SKM-1 (cell line): ENCODE results near the gene NUP153.

Experiments used
- DNase-seq: peaks from one replicate; lab custom pipeline; 2025; ENCODE audit not compliant: unreplicated experiment; lab: John Stamatoyannopoulos, UW

Gene NUP153

GRCh38 chr6:17663226-17663625 is 43.5 kb downstream of the NUP153 start:
- no peak for DNase-seq

GRCh38 chr6:17662585-17662984 is 44.1 kb downstream of the NUP153 start:
- DNase-seq: no peak

GRCh38 chr6:17656644-17657043 is 50.1 kb downstream of the NUP153 start:
- DNase-seq: no peak

- no peak for DNase-seq
Observed at GRCh38 chr6:17656092-17656491, 50.6 kb downstream of the NUP153 start.

- DNase-seq: no peak
Observed at GRCh38 chr6:17653198-17653882, 53.4 kb downstream of the NUP153 start.

GRCh38 chr6:17650656-17651309 is 55.9 kb downstream of the NUP153 start:
- DNase-seq: no peak

- DNase-seq: no peak
Observed at GRCh38 chr6:17648745-17649144, 58.0 kb downstream of the NUP153 start.

- DNase-seq: no peak
Observed at GRCh38 chr6:17640477-17640917, 66.2 kb downstream of the NUP153 start.

- no peak for DNase-seq
Observed at GRCh38 chr6:17638212-17638715, 68.5 kb downstream of the NUP153 start.

GRCh38 chr6:17635568-17635967 is 71.2 kb downstream of the NUP153 start:
- DNase-seq: no peak

GRCh38 chr6:17633465-17634188 is 73.1 kb downstream of the NUP153 start:
- no peak for DNase-seq

- no peak for DNase-seq
Observed at GRCh38 chr6:17632934-17633333, 73.8 kb downstream of the NUP153 start.

GRCh38 chr6:17630511-17631073 is 76.1 kb downstream of the NUP153 start:
- no peak for DNase-seq

- DNase-seq: no peak
Observed at GRCh38 chr6:17629824-17630510, 76.8 kb downstream of the NUP153 start.

- DNase-seq: no peak
Observed at GRCh38 chr6:17628873-17629272, 77.9 kb downstream of the NUP153 start.

GRCh38 chr6:17624396-17624795 is 82.3 kb downstream of the NUP153 start:
- DNase-seq: no peak

GRCh38 chr6:17622144-17622543 is 84.6 kb downstream of the NUP153 start:
- no peak for DNase-seq

- no peak for DNase-seq
Observed at GRCh38 chr6:17621003-17621402, 85.7 kb downstream of the NUP153 start.

GRCh38 chr6:17615794-17616193 is 90.9 kb downstream of the NUP153 start:
- DNase-seq: no peak

GRCh38 chr6:17612048-17612447 is 94.7 kb downstream of the NUP153 start:
- no peak for DNase-seq

- DNase-seq: no peak
Observed at GRCh38 chr6:17610835-17611234, 95.9 kb downstream of the NUP153 start.
